ENCODE results near the gene CACNB2. TPM values are rescaled to one million over a fixed set of nuclear protein-coding genes. Genes with fewer than 3 reads are reported as not detected.
A peak's percentile ranks its signal among the peaks of the same experiment; 100 is the strongest.

Gene CACNB2
- total RNA-seq, 1 donor from 2014 or later: 16.1 TPM

DNA sequence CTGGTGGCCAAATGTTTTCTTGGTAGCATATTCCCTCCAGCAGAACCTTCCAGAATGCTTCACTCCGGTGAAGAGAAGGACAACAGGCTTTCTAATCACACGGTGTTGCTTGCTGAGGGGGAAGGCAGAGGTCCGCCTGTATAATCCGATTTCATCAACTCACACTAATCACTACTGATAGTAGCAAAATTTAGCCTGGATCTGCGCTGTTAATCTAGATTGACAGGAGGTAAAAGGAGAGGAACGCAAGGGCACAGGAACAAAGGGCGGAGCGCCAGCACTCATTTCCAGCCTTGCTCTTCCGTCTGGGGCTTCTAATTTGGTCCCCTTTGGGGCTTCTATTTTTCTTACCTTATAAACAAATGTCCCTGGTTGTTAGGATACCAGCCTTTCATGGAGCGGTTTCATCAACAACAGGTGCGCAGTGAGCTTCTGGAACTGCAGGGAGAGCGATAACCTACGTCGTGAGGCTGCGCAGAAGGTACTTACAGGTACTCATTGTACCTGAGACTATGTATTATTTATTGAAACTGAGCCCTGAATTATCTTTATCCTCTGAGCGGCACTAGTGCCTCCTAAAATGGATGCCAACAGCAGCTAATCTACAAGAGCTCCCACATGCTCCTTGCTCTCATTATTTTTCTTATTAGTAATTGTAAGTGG, 150.6 kb downstream of the CACNB2 start:
- DNase-seq (ENCODE audit: low spot score): no peak

DNA sequence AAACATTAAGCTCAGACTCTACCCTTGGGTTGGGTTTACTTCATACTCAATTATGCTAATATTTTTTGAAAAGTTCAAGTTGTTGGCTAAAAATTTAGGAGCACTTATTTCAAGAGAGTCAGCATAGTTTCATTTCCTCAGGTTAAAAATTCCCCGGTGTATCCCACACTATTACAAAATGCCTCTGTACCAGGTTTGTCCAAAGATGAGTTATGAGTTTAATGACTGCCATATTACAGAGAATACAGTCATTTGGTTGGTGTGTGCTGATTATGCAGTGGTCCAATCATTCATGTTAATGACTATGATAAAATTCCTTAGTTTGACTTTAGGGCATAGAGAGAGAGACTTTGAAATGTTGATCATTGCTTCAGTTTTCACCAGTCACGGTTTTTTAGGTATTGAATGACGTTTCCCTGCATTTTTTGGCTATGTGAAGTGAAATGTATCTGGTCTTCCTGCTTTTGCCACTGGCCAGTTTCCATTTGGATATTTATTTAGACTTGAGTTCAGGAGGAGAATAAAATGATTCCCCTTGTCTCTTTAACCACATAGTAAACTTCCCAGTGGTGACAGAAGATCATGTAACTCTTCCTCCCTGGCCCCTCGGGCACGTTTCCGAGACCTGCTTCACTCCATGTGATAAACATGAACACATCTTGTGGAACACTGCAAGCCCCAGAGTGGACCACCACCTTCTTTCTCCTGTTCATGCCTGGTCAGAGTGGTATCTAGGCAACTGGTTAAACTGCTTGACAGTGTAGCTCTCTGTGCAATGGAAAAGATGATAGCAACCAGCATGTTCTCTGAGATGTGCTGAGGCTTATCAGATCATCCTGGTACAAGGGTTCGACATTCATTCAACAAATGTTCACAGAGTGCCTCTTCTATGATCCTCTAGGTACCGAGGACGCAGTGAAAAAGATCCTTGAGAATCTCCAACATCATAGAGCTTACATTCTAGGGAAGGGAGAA, 153.6 kb downstream of the CACNB2 start:
- no peak for DNase-seq (ENCODE audit: low spot score)

DNA sequence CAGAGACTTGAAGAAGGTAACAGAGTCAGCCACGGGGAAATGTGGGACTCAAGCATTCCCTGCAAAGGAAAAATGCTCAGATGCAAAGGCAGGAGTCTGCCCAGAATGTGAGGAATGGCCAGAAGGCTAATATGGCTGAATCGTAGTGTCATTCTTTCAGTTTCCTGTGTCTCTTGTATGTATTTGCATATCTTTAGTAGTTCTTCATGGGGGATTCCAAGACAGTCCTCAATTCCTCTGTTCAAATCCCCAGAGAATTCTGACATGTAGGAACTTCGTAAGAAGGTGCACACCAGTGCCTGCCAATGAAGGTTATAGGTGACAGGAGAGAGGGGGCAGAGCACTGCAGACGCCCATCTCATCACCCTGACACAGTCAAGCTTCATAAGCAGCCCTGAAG, 154.4 kb downstream of the CACNB2 start:
- no peak for DNase-seq (ENCODE audit: low spot score)

DNA sequence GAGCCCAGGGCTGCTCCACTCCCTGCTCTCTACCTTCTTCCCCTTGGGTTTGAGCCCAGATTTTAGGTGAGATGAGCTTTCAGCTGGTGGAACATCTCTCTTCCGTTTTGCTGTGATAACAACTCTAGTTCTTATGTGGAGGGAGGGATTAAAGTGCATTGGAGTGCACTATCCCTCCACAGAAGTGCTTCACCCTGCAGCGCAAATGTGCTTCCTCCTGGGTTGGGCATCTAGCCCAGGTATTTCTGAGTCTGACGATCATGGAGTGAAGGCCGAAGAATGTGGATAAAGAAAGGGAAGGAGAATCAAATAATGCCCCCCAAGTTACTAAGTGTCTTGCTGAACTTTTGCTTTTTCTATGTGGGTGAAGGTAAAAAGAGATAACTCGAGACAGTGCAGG, 157.4 kb downstream of the CACNB2 start:
- DNase-seq (ENCODE audit: low spot score): no peak

DNA sequence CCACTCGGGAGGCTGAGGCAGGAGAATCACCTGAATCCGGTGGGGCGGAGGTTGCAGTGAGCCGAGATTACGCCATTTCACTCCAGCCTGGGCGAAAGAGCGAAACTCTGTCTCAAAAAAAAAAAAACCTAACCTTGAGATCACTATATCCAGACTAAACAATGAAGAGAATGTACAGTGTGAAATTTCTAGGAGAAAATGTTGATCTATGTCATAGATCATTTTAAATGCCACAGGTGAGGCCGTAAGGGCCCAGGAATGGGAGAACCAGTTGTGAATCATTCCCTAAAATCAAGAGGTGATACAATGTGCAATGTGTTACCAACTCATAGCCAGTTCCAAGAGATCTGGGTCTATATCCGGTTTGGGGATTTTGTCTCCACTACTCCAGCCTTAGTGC, 158.0 kb downstream of the CACNB2 start:
- DNase-seq (ENCODE audit: low spot score): no peak

DNA sequence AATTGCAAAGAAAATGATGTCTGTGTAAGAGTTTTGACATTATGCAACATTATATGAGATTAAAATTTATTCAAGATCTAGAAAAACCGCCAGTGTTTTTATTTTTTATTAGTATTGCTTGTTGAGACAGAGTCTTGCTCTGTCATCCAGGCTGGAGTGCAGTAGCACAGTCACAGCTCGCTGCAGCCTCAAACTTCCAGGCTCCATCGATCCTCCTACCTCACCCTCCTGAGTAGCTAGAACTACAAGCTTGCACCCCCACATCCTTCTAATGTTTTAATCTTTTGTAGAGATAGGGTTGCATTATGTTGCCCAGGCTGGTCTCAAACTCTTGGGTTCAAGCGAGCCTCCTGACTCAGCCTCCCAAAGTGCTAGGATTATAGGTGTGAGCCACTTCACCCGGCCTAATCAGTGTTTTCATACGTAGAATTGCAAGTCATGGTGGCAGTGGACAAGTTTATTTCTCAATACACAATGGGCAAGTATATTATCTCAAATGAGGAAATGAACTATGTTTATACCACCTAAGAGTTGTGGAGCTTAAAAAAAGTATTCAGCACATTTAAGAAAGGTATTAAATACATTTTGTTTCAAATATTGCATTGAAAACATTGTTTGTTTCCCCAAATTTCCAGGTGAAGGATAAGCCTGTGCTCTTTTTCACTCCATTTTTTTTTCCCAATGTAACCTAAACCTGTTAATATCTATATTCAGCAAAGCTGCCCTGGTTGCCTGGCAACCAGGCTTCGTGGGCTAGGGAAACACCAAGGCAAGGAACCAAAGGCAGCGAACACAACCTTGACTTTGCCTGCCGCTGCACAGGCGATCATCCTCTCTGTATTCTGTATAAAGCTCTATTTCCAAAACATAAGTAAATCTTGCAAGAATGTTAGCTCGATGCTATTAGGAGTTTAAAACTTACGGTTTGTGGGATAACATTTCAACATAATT, 163.9 kb downstream of the CACNB2 start:
- DNase-seq (ENCODE audit: low spot score): no peak

DNA sequence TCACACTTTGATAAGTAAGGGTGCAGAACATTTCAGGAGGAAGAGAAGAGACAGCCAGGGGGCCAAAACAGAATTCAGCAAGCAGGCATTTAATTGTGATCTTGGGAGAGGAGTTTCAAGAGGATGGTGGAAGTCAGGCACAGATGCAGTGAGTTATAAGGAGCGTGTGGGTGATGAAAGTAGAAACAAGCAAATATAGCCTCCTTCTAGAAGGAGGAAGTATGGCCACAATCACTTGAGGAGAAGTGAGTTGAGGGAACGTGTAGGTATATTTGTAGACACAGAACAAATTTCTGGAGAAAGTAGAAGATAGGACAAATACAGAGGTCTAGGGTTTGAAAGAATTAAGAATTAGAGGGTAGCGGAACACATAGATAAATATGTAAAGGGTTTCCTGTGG, 165.8 kb downstream of the CACNB2 start:
- DNase-seq (ENCODE audit: low spot score): no peak

DNA sequence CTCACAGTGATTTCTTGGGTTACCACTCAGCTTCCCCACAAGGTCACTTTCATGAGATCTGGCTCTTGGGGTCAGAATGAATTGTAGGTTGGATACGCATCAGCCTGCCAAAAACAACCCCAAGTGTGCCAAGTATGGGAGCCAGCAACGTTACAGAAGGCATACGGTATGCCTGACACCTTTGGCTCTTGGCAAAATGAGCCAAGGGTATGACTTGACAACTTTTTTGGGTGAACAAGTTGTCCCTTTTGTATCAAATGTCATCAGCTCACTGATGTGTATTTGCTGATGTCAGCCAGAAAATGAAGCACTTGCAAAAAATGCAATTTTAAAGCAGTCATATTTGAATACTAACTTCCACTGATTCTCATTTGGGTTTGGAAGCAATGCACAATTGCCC, 168.4 kb downstream of the CACNB2 start:
- DNase-seq (ENCODE audit: low spot score): no peak

DNA sequence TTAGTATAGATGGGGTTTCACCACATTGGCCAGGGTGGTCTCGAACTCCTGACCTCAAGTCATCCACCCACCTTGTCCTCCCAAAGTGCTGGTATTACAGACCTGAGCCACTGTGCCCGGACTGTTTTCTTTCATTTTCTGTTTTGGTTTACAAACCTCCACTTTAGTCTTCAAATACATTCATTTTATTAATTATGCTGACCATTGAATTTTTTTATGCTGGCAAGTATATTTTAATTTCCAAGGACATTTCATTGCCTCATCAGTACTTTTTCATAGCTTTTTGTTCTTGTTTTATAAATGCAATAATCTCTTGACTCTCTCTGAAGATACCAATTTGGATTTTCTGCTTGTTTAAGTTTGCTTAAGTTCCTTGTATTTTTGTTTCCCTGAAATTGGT, 170.5 kb downstream of the CACNB2 start:
- no peak for DNase-seq (ENCODE audit: low spot score)

DNA sequence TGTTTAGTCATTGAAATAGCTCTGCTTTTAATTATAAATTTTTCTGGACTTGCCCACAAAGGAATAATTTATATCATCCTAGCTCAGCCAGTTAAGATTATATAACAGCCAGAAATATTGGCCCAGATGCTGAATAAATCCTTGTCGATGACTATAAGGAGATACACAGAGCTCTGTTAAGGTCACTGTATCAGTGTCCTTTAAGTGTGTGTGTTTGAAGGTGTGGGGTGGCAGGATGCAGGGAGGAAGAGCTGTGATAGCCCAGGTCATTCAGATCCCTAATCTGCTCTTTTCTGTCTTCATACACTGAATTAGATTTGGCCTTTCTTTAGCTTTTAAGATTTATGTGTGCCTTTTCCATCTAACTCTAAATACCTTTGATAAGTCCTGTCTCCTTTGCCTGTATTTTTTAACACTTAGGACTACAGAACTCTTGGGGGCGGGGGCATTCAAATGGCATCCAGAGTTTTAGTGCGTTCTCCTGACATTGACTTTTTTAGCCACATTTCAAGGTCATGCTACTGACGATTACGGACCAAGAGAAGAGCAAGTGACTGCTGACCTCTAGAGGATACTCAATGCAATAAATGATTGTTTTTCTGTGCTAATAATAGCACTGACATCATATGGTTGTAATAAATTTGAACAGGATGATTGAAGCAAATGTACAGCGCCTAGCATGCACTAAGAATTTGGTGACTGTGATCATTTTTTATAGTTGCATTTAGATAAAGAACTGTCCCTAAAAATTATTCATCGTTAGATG, 172.3 kb downstream of the CACNB2 start:
- DNase-seq (ENCODE audit: low spot score): peak; percentile 66

DNA sequence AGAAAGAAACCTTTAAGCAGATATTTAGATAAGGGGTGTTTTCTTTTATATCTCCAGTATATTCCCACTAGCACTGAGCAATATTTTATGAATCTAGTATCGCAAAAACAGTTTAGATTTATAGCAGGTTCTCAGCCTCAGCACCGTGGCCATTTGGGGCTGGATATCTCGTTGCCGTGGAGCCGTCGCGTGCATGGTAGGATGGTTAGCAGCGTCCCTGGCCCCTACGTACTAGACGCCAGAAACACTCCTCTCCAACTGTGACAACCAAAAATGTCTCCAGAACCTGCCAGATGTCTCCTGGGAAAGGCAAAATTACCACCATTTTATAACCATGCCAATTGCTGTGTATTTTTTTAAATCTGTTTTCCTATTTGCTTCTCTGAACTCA, 172.9 kb downstream of the CACNB2 start:
- no peak for DNase-seq (ENCODE audit: low spot score)

DNA sequence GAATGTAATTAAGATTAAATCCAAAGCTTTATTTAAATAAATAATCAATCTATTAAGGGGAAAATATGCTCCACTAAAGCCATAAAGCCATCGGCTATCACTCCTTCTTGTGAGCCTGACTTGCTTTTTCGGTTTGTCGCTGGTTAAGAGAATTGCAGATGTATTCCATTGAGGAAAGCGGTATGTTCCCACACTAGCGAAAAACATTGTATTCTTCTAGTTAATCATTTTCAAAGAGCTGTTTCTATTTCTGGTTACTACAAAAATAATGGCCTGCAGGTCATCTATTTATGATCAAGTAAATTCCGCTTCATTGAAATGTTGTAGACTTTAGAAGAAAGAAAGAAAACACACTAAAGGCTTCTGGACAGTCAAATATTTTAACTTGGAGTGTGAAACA, 173.4 kb downstream of the CACNB2 start:
- DNase-seq (ENCODE audit: low spot score): no peak

DNA sequence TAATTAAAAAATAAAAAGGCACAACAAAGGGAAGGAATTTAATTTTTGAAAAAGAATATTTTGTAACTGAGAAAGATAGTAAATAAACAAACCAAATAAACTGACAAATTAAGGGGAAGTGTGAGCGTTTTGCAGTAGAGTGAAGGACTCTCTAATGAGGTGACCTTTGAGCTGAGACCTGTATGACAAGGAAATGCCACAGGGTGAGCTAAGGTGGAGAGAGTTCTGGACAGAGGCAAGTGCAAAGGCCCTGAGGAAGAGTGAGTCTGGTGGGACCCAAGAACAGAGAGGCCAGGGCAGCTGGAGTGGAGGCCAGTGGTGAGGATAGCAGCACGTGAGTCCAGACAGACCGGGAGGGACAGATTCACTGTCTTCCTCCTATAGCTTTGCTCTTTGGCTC, 179.4 kb downstream of the CACNB2 start:
- DNase-seq (ENCODE audit: low spot score): no peak

DNA sequence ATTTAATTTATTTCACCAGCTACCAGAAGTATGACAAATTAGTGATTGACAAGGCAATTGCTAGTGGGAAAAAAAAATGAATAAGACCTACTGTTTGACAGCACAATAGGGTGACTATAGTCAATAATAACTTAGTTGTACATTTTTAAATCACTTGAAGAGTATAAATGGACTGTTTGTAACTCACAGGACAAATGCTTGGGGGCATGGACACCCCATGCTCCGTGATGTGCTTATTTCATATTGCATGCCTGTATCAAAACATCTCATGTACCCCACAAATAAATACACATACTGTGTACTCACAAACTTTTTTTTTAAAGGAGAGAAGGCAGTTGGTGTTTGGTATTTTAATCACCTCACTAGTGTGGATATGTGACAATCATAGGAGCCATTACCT, 181.1 kb downstream of the CACNB2 start:
- DNase-seq (ENCODE audit: low spot score): no peak

DNA sequence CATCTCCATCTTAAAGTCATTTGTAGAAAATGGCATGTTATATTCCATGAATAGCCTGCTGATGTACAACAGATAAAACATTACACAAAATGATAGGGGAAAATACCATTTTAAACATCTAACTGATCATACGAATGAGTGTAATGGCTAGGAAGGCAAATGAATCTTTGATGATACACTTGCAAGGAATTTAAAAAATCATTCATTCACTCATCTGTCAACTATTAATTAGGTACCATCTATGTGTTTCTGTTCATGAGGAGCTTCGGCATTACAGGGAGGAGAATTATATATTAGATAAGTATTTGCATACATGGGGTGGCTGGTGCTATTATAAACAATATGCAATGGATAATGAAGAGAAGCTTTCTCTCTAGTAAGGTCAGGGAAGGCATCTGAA, 183.7 kb downstream of the CACNB2 start:
- no peak for DNase-seq (ENCODE audit: low spot score)

DNA sequence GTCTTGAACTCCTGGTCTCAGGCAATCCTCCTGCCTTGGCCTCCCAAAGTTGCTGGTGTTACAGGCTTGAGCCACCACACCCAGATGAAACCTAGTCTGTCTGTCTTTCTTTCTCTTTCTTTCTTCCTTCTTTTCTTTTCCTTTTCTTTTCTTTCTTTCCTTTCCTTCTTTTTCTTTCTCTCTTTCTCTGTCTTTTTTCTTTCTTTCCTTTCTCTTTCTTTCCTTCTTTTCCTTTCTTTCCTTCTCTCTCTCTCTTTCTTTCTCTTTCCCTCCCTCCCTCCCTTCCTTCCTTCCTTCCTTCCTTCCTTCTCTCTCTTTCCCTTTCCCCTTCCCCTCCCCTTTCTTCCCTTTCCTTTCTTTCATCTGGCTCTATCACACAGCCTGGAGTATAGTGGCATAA, 185.2 kb downstream of the CACNB2 start:
- DNase-seq (ENCODE audit: low spot score): no peak

DNA sequence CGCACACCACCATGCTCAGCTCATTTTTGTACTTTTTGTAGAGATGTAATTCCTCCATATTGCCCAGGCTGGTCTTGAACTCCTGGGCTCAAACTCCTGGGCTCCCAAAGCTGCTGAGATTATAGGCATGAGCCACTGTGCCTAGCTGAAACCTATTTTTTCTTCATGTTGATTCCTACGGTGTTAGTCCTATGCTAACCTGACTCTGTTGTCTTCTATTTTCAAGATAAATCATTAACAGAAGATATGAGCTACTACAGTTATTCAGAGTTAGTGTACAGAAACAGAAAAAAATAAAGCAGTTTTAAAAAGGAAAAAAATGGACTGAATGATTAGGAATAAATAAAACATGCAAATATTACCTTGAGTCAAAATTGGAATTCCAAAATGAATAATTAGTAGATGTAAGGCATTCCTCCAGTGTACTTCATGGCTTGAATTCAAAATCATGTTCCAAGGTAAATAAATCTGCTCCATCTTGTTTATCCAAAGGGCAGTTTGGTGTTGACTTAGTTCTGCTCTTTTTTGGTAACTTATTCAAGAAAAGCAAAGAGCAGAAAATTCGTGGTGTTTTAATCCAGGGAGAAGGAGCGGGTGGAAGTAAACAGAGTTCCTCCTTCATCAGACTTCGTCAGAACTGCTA, 185.8 kb downstream of the CACNB2 start:
- DNase-seq (ENCODE audit: low spot score): no peak

DNA sequence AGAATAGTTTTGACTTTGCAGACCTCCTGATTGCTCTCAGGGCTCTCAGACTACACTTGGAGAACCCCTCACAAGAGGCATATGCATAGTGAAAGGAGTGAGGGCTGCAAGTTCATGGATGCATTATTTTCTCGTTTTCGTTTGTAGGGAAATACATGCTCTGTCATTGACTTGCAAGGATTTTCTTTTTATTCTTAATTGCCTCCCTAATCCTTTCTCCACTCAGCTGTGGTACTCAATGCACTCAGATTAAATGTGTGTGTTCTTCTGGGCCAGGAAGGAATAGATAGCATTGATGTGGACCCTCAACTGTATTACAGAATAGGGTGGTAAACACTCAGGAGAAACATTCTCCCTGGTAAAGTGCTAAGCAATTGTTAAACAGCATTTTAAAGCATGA, 188.7 kb downstream of the CACNB2 start:
- DNase-seq (ENCODE audit: low spot score): no peak

DNA sequence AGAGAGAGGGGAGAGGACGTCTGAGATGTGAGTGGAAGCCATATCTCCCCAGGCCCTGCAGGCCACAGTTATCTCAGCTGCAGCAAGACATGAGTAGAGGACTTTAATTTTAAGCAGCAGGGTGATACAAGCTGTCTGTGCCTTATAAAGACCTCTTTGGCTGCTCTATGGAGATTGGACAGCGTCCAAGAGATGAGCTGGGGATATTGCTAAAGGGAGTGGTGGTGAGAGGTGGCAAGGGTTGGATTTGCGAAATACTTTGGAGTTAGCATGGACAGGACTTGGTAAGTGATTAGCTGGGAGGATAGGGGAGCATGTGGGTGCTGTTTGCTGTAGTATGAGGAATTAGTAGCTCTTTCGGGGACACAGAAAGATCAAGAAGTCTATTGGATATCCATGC, 191.8 kb downstream of the CACNB2 start:
- peak; percentile 7 for DNase-seq (ENCODE audit: low spot score)

DNA sequence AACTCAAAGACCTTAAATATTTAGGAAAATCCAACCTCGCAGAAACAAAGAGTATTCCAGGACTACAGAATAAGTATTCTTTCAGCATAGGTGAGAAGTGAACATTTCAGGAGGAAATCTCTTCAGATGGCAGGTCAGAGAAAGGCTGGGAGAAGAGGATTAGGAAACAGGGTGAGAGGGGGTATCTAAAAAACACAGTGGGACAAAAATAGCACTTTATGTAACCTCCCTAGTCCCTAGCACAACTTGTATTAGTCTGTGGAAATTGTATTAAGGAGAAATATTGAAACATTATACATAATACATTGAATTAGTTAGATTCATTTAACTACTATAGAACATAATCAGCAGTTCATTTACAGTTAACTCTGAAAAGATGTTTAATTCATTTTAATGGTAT, 192.3 kb downstream of the CACNB2 start:
- no peak for DNase-seq (ENCODE audit: low spot score)

DNA sequence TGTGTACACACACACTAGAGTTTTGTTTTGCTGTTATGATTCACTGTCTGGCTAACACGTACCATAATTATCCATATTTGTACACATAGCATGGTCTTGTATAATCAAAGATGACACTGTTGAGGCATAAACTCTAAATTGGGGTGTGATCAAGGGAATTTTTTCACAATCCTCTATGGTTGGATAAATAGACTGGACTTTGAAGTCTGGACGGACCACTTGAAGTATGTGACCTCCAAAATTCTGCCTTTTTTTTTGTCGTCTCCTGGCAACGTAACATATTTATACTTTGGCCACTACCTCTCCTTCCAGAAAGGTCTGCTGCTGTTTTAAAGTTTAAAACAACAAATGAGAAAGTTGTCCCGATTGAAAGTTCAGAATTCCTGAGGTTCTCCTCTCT, 193.4 kb downstream of the CACNB2 start:
- no peak for DNase-seq (ENCODE audit: low spot score)
